IMR-90 (cell line): ENCODE measurements around the gene CCSER1. TPM values are rescaled to one million over a fixed set of nuclear protein-coding genes. Genes with fewer than 3 reads are reported as not detected.

Experiments used
- ATAC-seq: fragments of 200-7000 bp; cut with Tn5 transposase; 2 replicates; pipeline ENCODE4 v1.9.1; 2020; ENCODE audit warnings: low read depth, mild to moderate bottlenecking, moderate library complexity
- BruUV-seq: library from RNA; stranded (reverse); fragments of 400-500 nt; replicated peaks from 2 replicates; lab custom pipeline; 2021; lab: Mats Ljungman, UMichigan
- CTCF ChIA-PET: fragments of 300-600 bp; formaldehyde crosslinking; extraction: SDS; loops from one replicate; lab custom pipeline; 2021; ENCODE audit warnings: antibody characterized with exemption; lab: Yijun Ruan, JAX
- POLR2A ChIA-PET: fragments of 300-600 bp; sonication (Branson Sonifier 250); formaldehyde crosslinking; loops from one replicate; lab custom pipeline; 2022; ENCODE audit warnings: antibody characterized with exemption; ENCODE audit not compliant: unreplicated experiment; lab: Charles Lee
- DNase-seq: peaks from one replicate; pipeline ENCODE4 v3.0.0; 2013
- H2AFZ ChIP-seq: replicated peaks from 2 replicates; pipeline ENCODE3; 2013; ENCODE audit warnings: low read length, mild to moderate bottlenecking; ENCODE audit not compliant: poor library complexity
- H2AK5ac ChIP-seq: 2 replicates; pipeline ENCODE4 v1.6.1; 2013; ENCODE audit warnings: low read depth, low read length, inconsistent platforms
- H2AK9ac ChIP-seq: replicated peaks from 2 replicates; pipeline ENCODE3; 2013; ENCODE audit warnings: mild to moderate bottlenecking, low read depth, low read length, moderate library complexity; ENCODE audit not compliant: poor library complexity
- H2BK120ac ChIP-seq: 2 replicates; pipeline ENCODE4 v1.6.1; 2013; ENCODE audit warnings: low read depth, low read length, inconsistent platforms
- H2BK15ac ChIP-seq: 3 replicates; pipeline ENCODE4 v1.6.1; 2013; ENCODE audit warnings: low read depth, low read length, inconsistent platforms
- H2BK20ac ChIP-seq: 2 replicates; pipeline ENCODE4 v1.6.1; 2013; ENCODE audit warnings: low read depth, mild to moderate bottlenecking, inconsistent platforms, low read length, moderate library complexity
- H2BK5ac ChIP-seq: 2 replicates; pipeline ENCODE4 v1.6.1; 2013; ENCODE audit warnings: mild to moderate bottlenecking, low read depth, low read length, inconsistent platforms; ENCODE audit not compliant: poor library complexity, severe bottlenecking
- H3K14ac ChIP-seq: replicated peaks from 2 replicates; pipeline ENCODE4 v1.6.1; 2013; ENCODE audit warnings: low read depth, low read length, inconsistent platforms
- H3K18ac ChIP-seq: 2 replicates; pipeline ENCODE4 v1.6.1; 2013; ENCODE audit warnings: low read depth, low read length, control low read depth
- H3K23ac ChIP-seq: 2 replicates; pipeline ENCODE4 v1.6.1; 2013; ENCODE audit warnings: low read depth, low read length, inconsistent platforms
- H3K27ac ChIP-seq: 2 replicates; pipeline ENCODE4 v1.5.1; 2013; ENCODE audit warnings: mild to moderate bottlenecking, control low read depth, low read length; ENCODE audit not compliant: insufficient read depth
- H3K27me3 ChIP-seq: 2 replicates; pipeline ENCODE4 v1.6.1; 2013; ENCODE audit warnings: low read length; ENCODE audit not compliant: control insufficient read depth, insufficient read depth
- H3K36me3 ChIP-seq: 2 replicates; pipeline ENCODE4 v1.6.1; 2013; ENCODE audit warnings: low read length, mixed read lengths; ENCODE audit not compliant: control insufficient read depth, insufficient read depth
- H3K4ac ChIP-seq: 2 replicates; pipeline ENCODE4 v1.6.1; 2013; ENCODE audit warnings: low read depth, low read length, inconsistent platforms
- H3K4me1 ChIP-seq: 2 replicates; pipeline ENCODE4 v1.6.1; 2013; ENCODE audit warnings: low read length, mixed read lengths; ENCODE audit not compliant: control insufficient read depth, insufficient read depth
- H3K4me2 ChIP-seq: 2 replicates; pipeline ENCODE4 v1.6.1; 2013; ENCODE audit warnings: low read depth, mild to moderate bottlenecking, control low read depth, low read length, moderate library complexity
- H3K4me3 ChIP-seq: 2 replicates; pipeline ENCODE4 v1.5.1; 2013; ENCODE audit warnings: low read depth, mild to moderate bottlenecking, control low read depth, low read length, moderate library complexity; ENCODE audit not compliant: insufficient read depth
- H3K56ac ChIP-seq: 2 replicates; pipeline ENCODE4 v1.6.1; 2013; ENCODE audit warnings: low read length, inconsistent platforms; ENCODE audit not compliant: insufficient read depth; ENCODE audit errors: extremely low read depth
- H3K79me1 ChIP-seq, 2 experiments: 2 replicates each; pipeline ENCODE4 v1.6.1; 2013; ENCODE audit warnings: low read length in 2 of 2, inconsistent platforms in 1 of 2, low read depth in 1 of 2
- H3K9ac ChIP-seq: 2 replicates; pipeline ENCODE4 v1.6.1; 2013; ENCODE audit warnings: low read depth, low read length, control low read depth
- H3K9me1 ChIP-seq: 2 replicates; pipeline ENCODE4 v1.6.1; 2013; ENCODE audit warnings: low read length, inconsistent platforms; ENCODE audit not compliant: insufficient read depth
- H3K9me3 ChIP-seq: 2 replicates; pipeline ENCODE4 v1.6.1; 2013; ENCODE audit warnings: low read length; ENCODE audit not compliant: control insufficient read depth, insufficient read depth
- H4K20me1 ChIP-seq: 2 replicates; pipeline ENCODE4 v1.6.1; 2013; ENCODE audit warnings: low read length, inconsistent platforms; ENCODE audit not compliant: insufficient read depth
- H4K5ac ChIP-seq: 2 replicates; pipeline ENCODE4 v1.6.1; 2013; ENCODE audit warnings: mild to moderate bottlenecking, low read depth, low read length, control low read depth
- H4K8ac ChIP-seq, 2 experiments: 2 replicates each; pipeline ENCODE4 v1.6.1; 2013; ENCODE audit warnings: low read depth in 2 of 2, low read length in 2 of 2, control low read depth in 1 of 2, inconsistent platforms in 1 of 2
- H4K91ac ChIP-seq: 2 replicates; pipeline ENCODE4 v1.6.1; 2013; ENCODE audit warnings: low read depth, low read length, inconsistent platforms; ENCODE audit not compliant: insufficient read depth
- ELK1 ChIP-seq: fragments of 150-350 bp; IDR thresholded peaks from 2 replicates; pipeline ENCODE4 v1.6.1; 2016; ENCODE audit warnings: low read depth, mild to moderate bottlenecking, low read length, moderate library complexity, borderline replicate concordance
- FOS ChIP-seq: fragments of 150-350 bp; IDR thresholded peaks from 2 replicates; pipeline ENCODE4 v1.6.1; 2016; ENCODE audit warnings: low read depth, low read length
- MAFK ChIP-seq: IDR thresholded peaks from 2 replicates; pipeline ENCODE4 v1.6.1; 2012; ENCODE audit warnings: low read depth, low read length, improper control_type of control experiment
- MAZ ChIP-seq: IDR thresholded peaks from 2 replicates; pipeline ENCODE4 v1.6.1; 2012; ENCODE audit warnings: low read depth, mild to moderate bottlenecking, low read length, improper control_type of control experiment, moderate library complexity, borderline replicate concordance
- MXI1 ChIP-seq: IDR thresholded peaks from 2 replicates; pipeline ENCODE4 v1.6.1; 2012; ENCODE audit warnings: low read depth, mild to moderate bottlenecking, low read length, moderate library complexity, borderline replicate concordance
- POLR2A ChIP-seq: IDR thresholded peaks from 2 replicates; pipeline ENCODE4 v1.6.1; 2012; ENCODE audit warnings: mild to moderate bottlenecking, low read depth, low read length
- RAD21 ChIP-seq: IDR thresholded peaks from 2 replicates; pipeline ENCODE4 v1.6.1; 2012; ENCODE audit warnings: low read length, improper control_type of control experiment
- dilution Hi-C: fragments of 300-500 bp; cut with HindIII; formaldehyde crosslinking; loops from one replicate; pipeline ENCODE4 v1.14.3; 2018; ENCODE audit warnings: low sequenced_read_pairs; ENCODE audit not compliant: unreplicated experiment
- in situ Hi-C: fragments of 300-500 bp; cut with MboI; formaldehyde crosslinking; loops from 3 replicates; pipeline ENCODE4 v1.14.3; 2019; ENCODE audit warnings: low sequenced_read_pairs, inconsistent platforms, mixed read lengths
- intact Hi-C: fragments of 100-400 bp; cut with micrococcal nuclease; formaldehyde crosslinking; loops from 2 replicates; pipeline ENCODE4 v1.10.0; 2022
- polyA plus RNA-seq, 3 experiments: library from polyadenylated mRNA; depleted of rRNA; stranded (reverse); fragments of >200 nt; gene quantifications; 2 replicates each; pipeline ENCODE4 v1.2.3, GENCODE V29; 2012; ENCODE audit warnings: low replicate concordance in 1 of 3
- total RNA-seq: library from RNA; depleted of rRNA; stranded (reverse); fragments of >200 nt; gene quantifications from 2 replicates; pipeline ENCODE4 v1.2.3, GENCODE V29; 2012

Gene CCSER1
- total and polyA plus RNA-seq, 2 of the 4 experiments (the other 2 are of a cell fraction): not detected

- no peak overlapping the region for H4K5ac ChIP-seq
- no peak overlapping the region for H3K23ac ChIP-seq
- H3K9me3 ChIP-seq: 0 out of 2 replicates have a peak, but pooled peaks cover 2% of the 10 kb centered on the region
- ChIA-PET POLR2A (no interaction called here), CTCF (no interaction called here)
- no peak overlapping the region for H3K4ac ChIP-seq
- H3K27ac ChIP-seq: no peak overlapping the region
- no peak overlapping the region for H3K56ac ChIP-seq
- no peaks in the 10 kb centered on the region for H3K79me1 ChIP-seq
- no TSS peak for BruUV-seq
- intact Hi-C loops (no loop called here), dilution Hi-C loops (no loop called here), in situ Hi-C loops (no loop called here)
- H3K4me2 ChIP-seq: no peak overlapping the region
- no peaks in the 10 kb centered on the region for H4K20me1 ChIP-seq
- H3K14ac ChIP-seq: no peak overlapping the region
- no peak overlapping the region for H2BK5ac ChIP-seq
- H2AFZ ChIP-seq: no peak overlapping the region
- no peaks in the 10 kb centered on the region for H3K27me3 ChIP-seq
- H2BK15ac ChIP-seq: no peak overlapping the region
- H3K9me1 ChIP-seq: no peaks in the 10 kb centered on the region
- DNase-seq: no peak
- no peak overlapping the region for H3K18ac ChIP-seq
- H3K4me3 ChIP-seq: no peak overlapping the region
- no peaks in the 10 kb centered on the region for H3K4me1 ChIP-seq
- no peak overlapping the region for H2AK9ac ChIP-seq
- ATAC-seq: no peak
- H4K8ac ChIP-seq: no peak overlapping the region
- no peak overlapping the region for H2AK5ac ChIP-seq
- no peak for TF ChIP-seq POLR2A
- TF ChIP-seq MAZ: no peak
- no peak for TF ChIP-seq MXI1
- no peak for TF ChIP-seq RAD21
- TF ChIP-seq MAFK: no peak
- no peak for TF ChIP-seq FOS
- TF ChIP-seq ELK1: no peak
- no peaks in the 10 kb centered on the region for H3K36me3 ChIP-seq
- H4K91ac ChIP-seq: no peak overlapping the region
- no peak overlapping the region for H2BK20ac ChIP-seq
- H3K9ac ChIP-seq: no peak overlapping the region
- H2BK120ac ChIP-seq: no peak overlapping the region
Observed at GRCh38 chr4:91170768-91171167, 1043.6 kb downstream of the CCSER1 start.
